Stimulated activated CD4-positive, alpha-beta T cell treated with anti-CD3 and anti-CD28 coated beads, Interleukin-4, amount 100 ng/mL, for 4 hours (primary cell): ENCODE measurements around the gene HSD17B1.

Source experiments
- DNase-seq, 2 experiments: peaks; one replicate each; pipeline ENCODE4 v3.0.0-alpha.2; 2020

Gene HSD17B1

DNA sequence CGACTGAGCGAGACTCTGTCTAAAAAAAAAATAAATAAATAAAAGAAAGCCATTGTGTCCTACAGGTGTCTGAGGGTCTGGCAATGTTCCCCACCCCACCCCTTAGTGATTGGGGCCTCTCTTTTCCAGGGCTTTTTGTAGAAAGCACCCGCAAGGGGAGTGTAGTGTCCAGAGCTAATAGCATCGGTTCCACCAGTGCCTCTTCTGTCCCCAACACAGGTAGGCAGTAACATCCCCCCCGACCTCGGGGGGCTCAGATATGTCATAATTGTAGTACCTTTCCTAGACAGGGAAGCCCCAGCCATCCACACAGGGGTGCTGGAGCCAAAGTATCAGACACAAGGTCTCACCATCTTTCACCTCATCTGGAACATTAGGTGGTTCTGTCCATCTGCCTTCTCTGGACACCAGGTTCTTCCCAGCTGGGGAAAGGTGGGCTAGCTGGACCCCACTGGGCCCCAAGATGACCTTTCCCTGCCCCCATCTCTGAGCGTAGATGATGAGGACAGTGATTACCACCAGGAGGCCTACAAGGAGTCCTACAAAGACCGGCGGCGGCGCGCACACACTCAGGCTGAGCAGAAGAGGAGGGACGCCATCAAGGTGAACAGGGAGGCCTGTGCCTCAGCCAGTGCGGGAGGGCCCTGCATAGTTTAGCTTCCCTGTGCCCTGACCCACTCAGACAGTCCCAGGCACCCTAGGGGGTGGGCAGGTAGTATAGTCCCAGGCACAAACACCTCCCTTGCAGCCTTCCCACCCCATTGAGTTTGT lies 15.8 kb downstream of the HSD17B1 start:
- DNase-seq: no peak

DNA sequence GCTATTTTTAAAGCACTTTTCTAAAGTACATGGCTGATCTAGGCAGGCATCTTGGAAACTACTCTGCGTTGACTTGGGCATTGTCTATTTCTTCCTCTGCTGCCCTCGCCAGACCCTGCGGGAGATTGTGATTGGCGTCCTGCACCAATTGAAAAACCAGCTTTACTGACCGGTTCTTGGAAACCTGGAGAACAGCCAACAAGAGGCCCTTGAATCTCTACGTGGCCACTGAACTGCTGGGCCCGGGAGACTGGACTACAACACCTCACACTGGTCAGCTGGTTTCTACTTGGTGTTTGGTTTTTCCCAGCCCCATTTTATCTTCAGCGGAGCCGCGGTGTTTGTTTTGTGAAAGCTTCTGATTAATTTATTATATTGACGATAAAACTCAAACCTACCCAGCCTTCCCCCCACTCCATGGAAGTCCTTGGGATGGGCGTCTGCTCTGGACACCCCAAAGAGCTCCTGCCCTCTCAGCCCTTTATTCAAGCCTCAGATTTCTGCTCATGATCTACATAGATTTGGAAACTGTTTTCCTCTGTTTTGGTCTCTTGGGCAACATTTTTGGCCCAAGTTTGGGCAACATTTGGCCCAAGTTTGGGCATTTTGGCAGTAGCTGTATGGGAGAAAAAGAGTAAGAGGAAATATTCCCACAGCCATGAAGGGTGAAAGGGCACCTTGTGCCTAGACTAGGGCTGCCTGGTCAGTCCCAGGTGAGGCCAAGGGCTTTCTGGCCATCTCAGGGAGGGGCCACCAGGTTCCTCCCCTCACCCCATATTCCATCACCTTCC lies 18.9 kb downstream of the HSD17B1 start:
- DNase-seq: no peak

DNA sequence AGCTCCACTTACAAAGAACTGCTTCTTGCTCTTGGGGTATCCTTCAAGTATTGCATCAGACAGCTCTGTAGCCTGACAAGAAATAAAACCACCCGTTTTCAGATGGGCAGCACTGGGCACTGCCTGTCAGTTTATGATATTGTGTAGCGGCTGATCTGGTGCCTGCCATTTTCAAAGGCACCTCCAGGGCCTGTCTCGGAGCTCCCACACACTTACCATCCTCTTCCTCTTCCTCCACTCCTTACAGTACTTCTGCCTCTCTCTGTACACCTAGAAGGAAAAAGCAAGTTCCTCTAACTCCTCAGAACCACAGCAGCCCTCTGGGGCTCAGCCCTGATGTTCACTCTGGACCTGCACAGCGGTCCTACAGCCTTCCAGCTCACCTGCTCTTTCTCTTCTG lies 20.4 kb downstream of the HSD17B1 start:
- DNase-seq: no peak

DNA sequence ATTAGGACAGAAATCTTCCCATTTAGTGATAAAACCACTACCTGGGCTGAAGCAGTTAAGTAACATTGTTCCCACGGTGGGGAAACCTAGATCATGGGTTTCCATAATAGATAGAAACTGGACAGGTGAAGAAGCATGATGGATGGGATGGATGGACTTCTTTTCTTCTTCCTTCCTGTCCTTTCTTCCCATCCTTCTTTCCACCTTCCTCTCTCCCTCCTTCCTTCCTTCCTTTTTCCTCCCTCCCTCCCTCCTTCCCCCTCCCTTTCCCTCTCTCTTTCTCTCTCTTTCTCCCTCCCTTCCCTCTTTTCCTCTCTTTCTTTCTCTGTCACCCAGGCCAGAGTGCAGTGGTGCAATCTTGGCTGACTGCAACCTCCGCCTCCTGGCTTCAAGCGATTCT lies 21.7 kb downstream of the HSD17B1 start:
- no peak for DNase-seq

DNA sequence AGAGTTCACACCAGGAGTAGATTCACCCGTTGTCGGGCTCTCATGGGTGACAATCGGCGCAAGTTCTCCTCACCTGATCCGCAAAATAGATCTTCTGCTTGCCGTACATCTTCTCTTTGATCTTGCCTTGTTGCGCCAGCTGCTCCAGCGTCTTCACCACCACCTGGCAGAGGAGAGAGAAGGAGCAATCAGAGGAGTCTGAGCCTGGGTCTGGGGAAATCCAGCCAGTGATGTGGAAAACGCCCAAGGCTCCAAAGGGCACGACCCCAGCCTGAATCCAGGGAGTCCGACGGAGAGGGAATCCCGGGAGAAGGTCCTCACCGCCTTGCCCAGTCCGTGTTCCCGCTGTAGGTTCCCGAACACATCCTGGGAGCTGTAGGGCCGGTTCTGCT lies 24.4 kb downstream of the HSD17B1 start:
- no peak for DNase-seq

DNA sequence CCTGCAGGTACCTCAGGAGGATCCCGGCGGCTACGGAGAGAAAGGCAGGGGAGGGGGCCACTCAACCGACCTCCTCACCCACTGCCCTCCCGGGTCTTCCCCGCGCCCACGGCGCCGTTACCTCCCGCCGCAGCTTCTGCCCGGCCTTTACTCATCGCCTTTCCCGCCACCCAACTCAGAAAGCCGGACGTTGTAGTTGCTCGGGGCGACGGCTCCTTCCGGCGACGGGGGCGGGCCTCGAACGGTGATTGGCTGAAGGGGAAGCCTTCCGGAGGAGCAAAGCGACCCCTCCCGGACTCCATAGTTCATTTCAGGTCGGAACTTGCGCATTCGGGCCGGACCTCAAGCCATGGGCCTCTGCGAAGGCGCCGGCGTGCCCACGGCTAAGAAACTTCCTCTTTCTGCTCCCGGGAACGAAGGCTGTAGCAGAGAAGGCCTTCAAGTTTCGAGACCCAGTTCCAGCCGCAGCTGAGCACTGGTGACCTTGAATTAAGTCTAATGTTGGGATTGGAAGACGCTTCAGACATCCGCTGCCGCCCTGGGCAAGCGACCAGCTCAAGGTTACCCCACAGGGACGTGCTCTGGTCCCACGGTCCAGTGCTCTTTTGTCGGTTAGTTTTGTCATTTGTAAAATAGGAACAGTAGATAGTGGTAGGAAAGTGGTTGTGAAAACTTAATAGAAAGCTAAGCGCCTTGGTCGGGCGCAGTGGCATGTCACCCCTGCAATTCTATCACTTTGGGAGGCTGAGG lies 25.0 kb downstream of the HSD17B1 start, which contains the start of gene PSMC3IP:
Gene PSMC3IP (minus strand): TSS at position 198 of the 750 bp plus-strand sequence. CDS start 43 bp downstream, at position 155.
- DNase-seq: peak; percentile 90 to 91

DNA sequence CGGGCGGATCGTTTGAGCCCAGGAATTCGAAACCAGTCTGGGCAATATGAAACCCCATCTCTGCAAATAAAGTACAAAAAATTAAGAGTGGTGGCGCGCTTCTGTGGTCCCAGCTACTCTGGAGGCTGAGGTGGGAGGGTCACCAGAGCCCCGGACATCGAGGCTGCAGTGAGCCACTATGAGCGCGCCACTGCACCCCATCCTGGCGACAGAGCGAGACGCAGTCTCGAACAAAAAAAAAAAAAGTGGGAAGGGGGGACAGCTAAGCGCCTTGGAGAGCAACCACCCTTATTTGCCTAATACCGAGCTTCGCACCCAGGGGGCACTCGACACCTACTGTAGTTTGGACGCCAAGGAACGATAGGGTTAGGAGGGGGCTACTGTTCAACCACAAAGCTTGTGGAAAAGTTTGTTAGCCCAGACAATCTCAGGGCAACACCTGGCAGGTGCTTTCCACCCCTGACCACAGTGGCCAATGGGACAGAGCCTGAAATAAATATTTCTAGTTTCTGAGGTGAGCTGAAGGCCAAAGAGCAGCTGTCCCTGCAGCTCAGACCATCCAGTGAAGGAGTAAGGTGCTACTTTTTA lies 25.7 kb downstream of the HSD17B1 start:
- peak; percentile 66 to 68 for DNase-seq

DNA sequence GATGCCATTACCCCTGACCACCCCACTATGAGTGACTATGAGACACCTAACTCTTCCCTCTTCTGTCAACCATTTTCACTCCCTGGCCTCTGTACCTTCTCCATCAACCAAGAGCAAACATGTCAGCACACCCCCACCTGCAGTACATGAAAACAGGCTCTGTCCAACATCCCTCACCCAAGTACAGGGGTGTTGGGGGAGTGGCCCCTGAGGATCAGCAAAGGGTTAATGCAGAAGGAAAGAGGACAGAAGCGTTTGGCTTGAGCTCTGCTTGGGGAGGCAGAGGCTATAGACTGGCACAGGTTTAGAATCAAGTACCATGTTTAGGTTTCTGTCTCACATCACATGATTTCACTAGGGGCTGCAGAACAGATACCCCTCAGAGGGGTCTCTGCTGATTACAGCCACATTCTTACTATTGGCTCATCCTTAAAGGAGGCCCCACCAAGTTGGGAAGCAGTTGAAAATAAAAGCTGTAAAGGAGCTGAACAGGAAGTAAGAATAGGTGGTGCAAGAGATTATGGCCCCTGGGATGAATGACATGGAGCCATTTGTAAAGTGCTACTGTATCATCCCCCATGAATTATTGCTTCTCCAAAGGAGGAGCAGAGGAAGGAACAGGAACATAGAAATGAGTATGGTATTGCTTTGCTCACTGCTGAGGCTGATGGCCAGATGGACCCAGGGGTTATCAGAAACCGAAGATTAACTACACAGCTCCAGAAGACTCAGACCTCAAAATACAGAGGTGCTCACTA lies 27.2 kb downstream of the HSD17B1 start:
- no peak for DNase-seq

DNA sequence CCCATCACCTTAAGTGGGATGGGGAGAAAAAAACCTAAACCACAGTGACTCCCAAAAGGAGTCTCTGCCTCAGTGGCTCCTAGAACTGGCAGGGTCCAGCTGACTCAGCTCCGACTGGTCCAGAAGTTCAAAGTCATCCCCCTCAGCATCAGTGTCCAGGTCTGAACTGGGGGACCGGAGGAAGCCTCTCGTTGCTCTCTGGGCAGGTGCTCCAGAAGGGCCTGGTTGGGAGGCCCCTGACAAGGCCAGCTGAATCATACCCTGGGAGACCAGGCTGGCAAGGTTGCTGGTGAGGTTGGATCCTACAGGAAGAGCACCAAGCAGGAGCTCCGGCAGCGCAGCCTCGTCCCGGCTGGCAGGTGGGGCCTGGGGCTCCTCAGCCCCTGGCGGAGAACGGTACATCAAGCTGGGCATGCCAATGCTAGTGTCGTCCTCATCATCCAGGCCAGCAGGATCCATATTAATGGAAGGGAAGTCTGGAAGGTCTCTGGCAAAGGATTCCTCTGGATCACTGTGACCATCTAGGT lies 29.1 kb downstream of the HSD17B1 start:
- DNase-seq: no peak

DNA sequence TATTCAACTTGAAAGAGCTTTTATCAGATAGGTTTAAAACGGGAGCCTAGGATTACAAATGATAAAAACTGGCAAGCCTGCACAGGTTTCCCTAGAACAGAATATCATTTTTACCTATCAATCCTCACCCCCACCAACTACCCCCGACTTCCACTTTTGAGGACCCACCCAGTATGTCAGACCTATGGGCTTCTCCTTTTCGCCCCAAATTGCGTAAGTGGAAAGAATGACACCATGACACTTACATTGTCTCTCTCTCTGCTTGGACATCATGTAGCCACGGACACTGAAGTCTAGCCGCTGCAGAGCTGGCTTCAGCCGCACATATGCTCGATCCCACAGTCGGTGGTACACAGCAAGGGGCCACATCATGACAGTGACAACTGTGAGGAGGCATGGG lies 32.2 kb downstream of the HSD17B1 start:
- DNase-seq: no peak

DNA sequence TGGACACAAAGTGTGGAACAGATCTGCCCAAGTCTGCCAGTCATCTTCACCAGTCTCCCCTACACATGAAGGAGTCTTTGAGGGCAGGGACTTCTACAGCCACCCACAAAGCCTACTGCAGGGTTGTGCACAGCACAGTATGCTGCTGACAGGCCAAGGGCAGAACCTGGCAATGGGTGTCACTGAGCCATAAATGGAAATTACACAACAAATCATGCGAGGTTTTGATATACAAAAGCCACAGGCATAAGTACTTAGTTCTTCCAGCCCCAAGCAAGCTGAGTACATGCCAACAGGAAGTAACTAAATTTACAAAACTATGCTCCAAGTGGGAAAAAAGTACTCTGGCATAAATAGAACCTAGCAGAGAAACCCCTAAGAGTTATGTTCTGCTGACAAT lies 32.6 kb downstream of the HSD17B1 start:
- no peak for DNase-seq

DNA sequence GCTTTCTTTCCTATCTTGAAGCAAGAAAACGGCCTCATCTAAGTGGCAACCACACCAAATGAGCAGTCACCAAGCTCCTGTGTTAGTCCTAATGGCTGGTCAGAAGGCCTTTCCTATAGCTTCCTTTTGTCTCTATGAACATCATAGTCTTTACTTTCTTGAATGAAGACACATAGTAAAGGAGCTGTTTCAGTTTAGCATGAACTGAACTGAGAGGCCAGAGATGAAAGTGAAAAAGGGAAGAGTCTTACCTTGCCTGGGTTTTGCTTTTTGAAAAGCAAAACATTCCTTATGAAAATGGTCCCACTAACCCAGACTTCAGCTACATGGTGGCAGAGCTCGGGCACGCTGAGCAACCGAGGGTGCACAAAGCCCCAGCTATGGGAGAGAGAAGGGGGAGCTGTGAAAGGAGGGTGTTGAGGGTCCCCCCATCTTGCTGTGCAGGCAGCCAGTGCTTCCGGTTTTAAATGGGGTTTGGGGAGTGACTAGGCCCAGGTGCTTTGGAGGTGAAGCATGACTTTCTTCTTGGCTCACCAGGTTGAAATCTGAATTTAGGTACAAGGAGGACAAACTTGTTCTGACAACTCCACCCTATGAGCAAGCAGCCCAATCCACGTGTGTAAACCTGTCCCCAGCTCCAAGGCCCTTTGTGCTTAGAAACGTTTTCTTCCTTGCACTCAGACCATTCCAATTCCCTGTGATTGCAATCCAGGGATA lies 33.9 kb downstream of the HSD17B1 start:
- DNase-seq: no peak

DNA sequence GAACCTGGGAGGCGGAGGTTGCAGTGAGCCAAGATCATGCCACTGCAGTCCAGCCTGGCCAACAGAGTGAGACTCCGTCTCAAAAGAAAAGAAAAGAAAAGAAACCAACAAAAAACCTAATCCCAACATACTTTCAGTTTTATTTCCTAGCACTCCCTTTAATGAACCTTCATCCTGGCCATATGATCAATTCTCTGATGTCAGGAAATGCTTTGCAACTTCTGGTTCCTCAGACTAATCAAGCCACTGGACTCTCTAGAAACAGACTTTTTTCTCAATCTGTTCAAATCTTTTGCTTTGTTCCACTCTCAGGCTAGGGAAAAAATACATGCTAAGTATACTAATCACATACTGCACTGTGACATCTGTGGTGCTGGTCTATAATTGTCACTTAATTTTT lies 38.2 kb downstream of the HSD17B1 start:
- DNase-seq: no peak

DNA sequence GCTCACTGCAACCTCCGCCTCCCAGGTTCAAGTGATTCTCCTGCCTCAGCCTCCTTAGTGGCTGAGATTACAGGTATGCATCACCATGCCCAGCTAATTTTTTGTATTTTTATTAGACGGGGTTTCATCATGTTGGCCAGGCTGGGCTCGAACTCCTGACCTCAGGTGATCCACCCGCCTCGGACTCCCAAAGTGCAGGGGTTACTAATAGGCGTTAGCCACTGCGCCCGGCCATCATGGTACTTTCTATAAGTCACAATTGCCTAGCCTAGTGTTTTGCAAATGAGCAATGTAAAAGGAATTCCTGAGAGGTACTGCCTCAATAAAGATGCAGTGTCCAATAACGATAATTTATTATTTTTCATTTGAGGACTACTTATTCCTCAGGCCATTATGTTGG lies 38.7 kb downstream of the HSD17B1 start:
- DNase-seq: no peak

DNA sequence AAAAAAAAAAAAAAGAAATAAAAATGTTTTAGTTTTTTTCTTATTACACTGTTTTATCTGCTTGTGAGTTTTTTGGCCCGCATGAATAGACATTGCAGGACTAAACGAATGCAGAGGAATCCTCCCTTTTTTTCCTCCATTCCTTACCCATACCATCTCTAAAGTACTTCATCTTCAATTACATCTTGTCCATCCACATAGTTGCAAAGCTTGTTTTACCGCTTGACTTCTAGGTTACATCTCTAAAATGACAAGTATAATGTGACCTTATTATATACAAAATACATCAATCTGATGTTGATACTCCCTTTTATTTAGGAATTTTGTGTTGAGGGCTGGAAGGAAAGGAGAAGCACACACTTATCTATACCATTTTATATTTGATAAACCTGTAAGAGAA lies 43.7 kb downstream of the HSD17B1 start:
- DNase-seq: no peak

DNA sequence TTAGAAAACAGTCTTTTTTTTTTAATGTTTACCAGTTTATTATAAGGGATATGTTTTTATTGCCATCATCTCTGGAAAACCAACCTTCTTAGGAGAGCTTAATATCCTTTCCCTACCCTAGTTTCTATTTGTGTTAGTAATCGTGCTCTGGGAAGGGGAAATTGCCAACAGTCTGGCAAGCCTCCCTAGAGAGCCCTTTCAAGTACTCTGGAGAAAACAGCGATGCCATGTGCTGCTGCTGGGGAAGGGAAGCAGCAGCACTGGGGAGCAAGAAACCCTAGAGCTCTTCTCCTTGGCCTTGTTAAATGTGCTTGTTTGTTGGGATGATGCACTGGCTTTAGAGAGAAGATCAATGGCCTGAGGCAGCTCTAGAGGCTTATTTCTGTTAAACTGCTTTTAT lies 46.2 kb downstream of the HSD17B1 start:
- DNase-seq: no peak

DNA sequence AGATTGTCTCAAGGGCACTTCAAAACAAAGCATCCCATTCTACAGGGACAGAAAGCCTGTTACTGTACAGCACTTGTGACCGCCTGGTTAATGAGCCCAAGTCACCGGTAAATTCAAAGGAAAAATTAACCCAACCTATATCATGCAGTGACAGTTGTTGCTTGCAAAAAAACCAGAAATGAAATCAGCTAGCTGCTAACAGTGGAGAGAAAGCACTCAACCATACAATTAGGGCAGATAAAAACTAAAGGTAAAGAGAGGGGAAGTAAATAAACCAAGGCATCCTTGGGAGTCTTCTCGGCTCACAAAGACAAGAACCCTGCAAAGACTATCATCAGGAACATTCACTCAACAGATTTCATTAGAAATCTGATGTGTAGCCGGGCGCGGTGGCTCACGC lies 50.6 kb downstream of the HSD17B1 start:
- no peak for DNase-seq
